GM12878 (cell line): ENCODE results near the gene MFN2. TPM values are rescaled to one million over a fixed set of nuclear protein-coding genes. Genes with fewer than 3 reads are reported as not detected.

Experiments used
- CBX5 ChIP-seq: sonication (generic); IDR thresholded peaks from 2 replicates; pipeline ENCODE4 v1.6.1; 2016; ENCODE audit warnings: low read depth, moderate library complexity, mild to moderate bottlenecking, inconsistent platforms
- CEBPZ ChIP-seq: fragments of 150-350 bp; IDR thresholded peaks from 2 replicates; pipeline ENCODE4 v1.6.1; 2016; ENCODE audit warnings: low read depth, low read length
- CHD4 ChIP-seq: fragments of 200-600 bp; sonication (generic); IDR thresholded peaks from 2 replicates; pipeline ENCODE4 v1.6.1; 2016; ENCODE audit warnings: mild to moderate bottlenecking
- EED ChIP-seq: sonication (generic); IDR thresholded peaks from 2 replicates; pipeline ENCODE4 v1.6.1; 2016; ENCODE audit warnings: antibody characterized with exemption, low read depth
- FOS ChIP-seq: IDR thresholded peaks from 3 replicates; pipeline ENCODE4 v1.6.1; 2011; ENCODE audit warnings: borderline replicate concordance; ENCODE audit not compliant: insufficient read length; ENCODE audit errors: extremely low read depth
- FOXK2 ChIP-seq: fragments of 450-650 bp; IDR thresholded peaks from 2 replicates; pipeline ENCODE4 v1.6.1; 2017; ENCODE audit warnings: mild to moderate bottlenecking, moderate library complexity
- HCFC1 ChIP-seq: fragments of 150-350 bp; IDR thresholded peaks from 2 replicates; pipeline ENCODE4 v1.6.1; 2014; ENCODE audit warnings: low read length
- JUNB ChIP-seq: IDR thresholded peaks from 2 replicates; pipeline ENCODE4 v1.6.1; 2016; ENCODE audit warnings: antibody characterized with exemption, mild to moderate bottlenecking
- MTA3 ChIP-seq: IDR thresholded peaks from 2 replicates; pipeline ENCODE4 v1.6.1; 2012; ENCODE audit warnings: low read length, inconsistent platforms, borderline replicate concordance
- MYB ChIP-seq: fragments of 150-350 bp; IDR thresholded peaks from 2 replicates; pipeline ENCODE4 v1.6.1; 2014; ENCODE audit warnings: mild to moderate bottlenecking, low read depth, low read length, borderline replicate concordance
- NR2F1 ChIP-seq: fragments of 450-650 bp; conservative IDR thresholded peaks from 2 replicates; pipeline ENCODE4 v1.6.1; 2017; ENCODE audit warnings: mild to moderate bottlenecking
- POLR2AphosphoS2 ChIP-seq: IDR thresholded peaks from 2 replicates; pipeline ENCODE4 v1.6.1; 2011; ENCODE audit warnings: low read depth, mild to moderate bottlenecking, low read length, improper control_type of control experiment, moderate library complexity
- RAD51 ChIP-seq: fragments of 450-650 bp; IDR thresholded peaks from 2 replicates; pipeline ENCODE4 v1.6.1; 2016; ENCODE audit warnings: moderate library complexity, mild to moderate bottlenecking, inconsistent platforms
- RELB ChIP-seq: fragments of 450-650 bp; IDR thresholded peaks from 2 replicates; pipeline ENCODE4 v1.6.1; 2017; ENCODE audit warnings: low read depth, mild to moderate bottlenecking, moderate library complexity
- SMAD5 ChIP-seq: IDR thresholded peaks from 2 replicates; pipeline ENCODE4 v1.6.1; 2016; ENCODE audit warnings: antibody characterized with exemption, low read depth
- SP1 ChIP-seq: IDR thresholded peaks from one replicate; pipeline ENCODE4 v1.6.1; 2011; ENCODE audit warnings: low read depth, low read length
- STAT1 ChIP-seq: fragments of 450-650 bp; conservative IDR thresholded peaks from 2 replicates; pipeline ENCODE4 v1.6.1; 2014; ENCODE audit warnings: antibody characterized with exemption, mild to moderate bottlenecking
- TARDBP ChIP-seq: IDR thresholded peaks from 2 replicates; pipeline ENCODE4 v1.6.1; 2016; ENCODE audit warnings: borderline replicate concordance
- TCF12 ChIP-seq: IDR thresholded peaks from 2 replicates; pipeline ENCODE4 v1.6.1; 2011; ENCODE audit warnings: low read depth, mild to moderate bottlenecking, low read length
- USF2 ChIP-seq: IDR thresholded peaks from 2 replicates; pipeline ENCODE4 v1.6.1; 2011; ENCODE audit warnings: low read depth, low read length, improper control_type of control experiment, borderline replicate concordance
- WRNIP1 ChIP-seq: IDR thresholded peaks from 2 replicates; pipeline ENCODE4 v1.6.1; 2011; ENCODE audit warnings: low read depth, low read length, improper control_type of control experiment, borderline replicate concordance
- ZBTB4 ChIP-seq: fragments of 450-650 bp; formaldehyde crosslinking; IDR thresholded peaks from 2 replicates; pipeline ENCODE4 v1.4.0; 2022; ENCODE audit warnings: mild to moderate bottlenecking, moderate library complexity
- ZNF217 ChIP-seq: fragments of 450-650 bp; IDR thresholded peaks from 2 replicates; pipeline ENCODE4 v1.6.1; 2017; ENCODE audit warnings: antibody characterized with exemption, mild to moderate bottlenecking
- polyA plus RNA-seq, 11 experiments: library from polyadenylated mRNA; depleted of rRNA in 4 of 11; unstranded in 6 of 11; stranded (reverse) in 5 of 11; fragments of >200 nt; fragmentation: Nextera tagmentation in 4 of 11; fragmentation: Illumina TruSeq in 1 of 11; extraction: Ambion mirVana in 4 of 11; extraction: Trizol in 1 of 11; gene quantifications; 1 replicate in 1 of 11; 2 replicates in 10 of 11; pipeline versions ENCODE4 v1.2.1 to v1.2.3, GENCODE V29; 2011 to 2016; ENCODE audit warnings: inconsistent platforms in 2 of 11, missing spikeins in 2 of 11, low read depth in 1 of 11
- total RNA-seq, 4 experiments: library from RNA; depleted of rRNA in 3 of 4; stranded (reverse); fragments of >200 nt in 3 of 4; fragmentation: Illumina TruSeq in 1 of 4; extraction: Trizol in 1 of 4; gene quantifications; 2 replicates each; pipeline versions ENCODE4 v1.2.1 to v1.2.3, GENCODE V29; 2013 to 2021

MFN2 gene
- total and polyA plus RNA-seq, 10 of the 15 experiments (the other 5 are each of a cell fraction or from before 2014, with no cell fraction given) = 5.3 to 64.4 (median 48.1) TPM

GRCh38 chr1:12040457-12041051 lies 60.3 kb downstream of the MFN2 start (continued):
- TF ChIP-seq CEBPZ (no peak), POLR2AphosphoS2 (no peak), STAT1 (no peak), USF2 (no peak), SMAD5 (no peak), CBX5 (no peak), TARDBP (no peak), MTA3 (no peak), ZNF217 (peak; percentile 51; the same call in 1 of the 2 replicates), WRNIP1 (no peak), NR2F1 (no peak), RELB (no peak), FOS (no peak), ZBTB4 (no peak), FOXK2 (no peak), TCF12 (peak; percentile 97), RAD51 (no peak), JUNB (peak; percentile 54; the same call in 1 of the 2 replicates), CHD4 (no peak), HCFC1 (no peak), MYB (no peak), SP1 (no peak), EED (peak; percentile 70)
